Neural progenitor cell (in vitro differentiated cells): Measurements from ENCODE around the gene PRSS53. TPM values are rescaled to one million over a fixed set of nuclear protein-coding genes. Genes with fewer than 3 reads are reported as not detected.

ENCODE experiments used
- DNase-seq: peaks from one replicate; pipeline ENCODE4 v3.0.0-alpha.2; 2016; ENCODE audit warnings: low spot score
- H2AFZ ChIP-seq: fragments of 200-600 bp; sonication (generic); replicated peaks from 2 replicates; pipeline ENCODE4 v1.6.1; 2016; ENCODE audit warnings: antibody characterized with exemption
- H3F3A ChIP-seq: fragments of 200-600 bp; sonication (generic); 2 replicates; pipeline ENCODE4 v1.6.1; 2016; ENCODE audit warnings: antibody characterized with exemption, low read depth
- H3K27ac ChIP-seq: fragments of 200-600 bp; sonication (generic); 2 replicates; pipeline ENCODE4 v1.5.1; 2016; ENCODE audit warnings: mild to moderate bottlenecking
- H3K27me3 ChIP-seq: fragments of 200-600 bp; sonication (generic); 2 replicates; pipeline ENCODE4 v1.6.1; 2016; ENCODE audit warnings: mild to moderate bottlenecking, moderate library complexity
- H3K36me3 ChIP-seq: fragments of 200-600 bp; sonication (generic); 2 replicates; pipeline ENCODE4 v1.5.1; 2016
- H3K4me1 ChIP-seq: fragments of 200-600 bp; sonication (generic); 2 replicates; pipeline ENCODE4 v1.6.1; 2016; ENCODE audit warnings: mixed run types
- H3K4me2 ChIP-seq: fragments of 200-600 bp; sonication (generic); 2 replicates; pipeline ENCODE4 v1.6.1; 2016
- H3K4me3 ChIP-seq: fragments of 200-600 bp; sonication (generic); 2 replicates; pipeline ENCODE4 v1.5.1; 2016
- H3K79me2 ChIP-seq: fragments of 200-600 bp; sonication (generic); 2 replicates; pipeline ENCODE4 v1.6.1; 2016; ENCODE audit warnings: low read depth
- H3K9ac ChIP-seq: fragments of 200-600 bp; sonication (generic); 2 replicates; pipeline ENCODE4 v1.6.1; 2016
- H3K9me3 ChIP-seq: fragments of 200-600 bp; sonication (generic); 2 replicates; pipeline ENCODE4 v1.5.1; 2016; ENCODE audit warnings: low read depth
- H4K20me1 ChIP-seq: fragments of 200-600 bp; sonication (generic); 2 replicates; pipeline ENCODE4 v1.6.1; 2016; ENCODE audit warnings: low read depth
- H3K27ac Mint-ChIP-seq: 3 replicates; pipeline ENCODE4 v1.8.0; 2021; ENCODE audit warnings: mixed read lengths
- H3K27me3 Mint-ChIP-seq: 2 replicates; pipeline ENCODE4 v1.8.0; 2022; ENCODE audit warnings: low read depth, mild to moderate bottlenecking, inconsistent platforms, moderate library complexity, mixed read lengths; ENCODE audit not compliant: insufficient read depth
- H3K36me3 Mint-ChIP-seq: 3 replicates; pipeline ENCODE4 v1.8.0; 2021; ENCODE audit warnings: mixed read lengths
- H3K4me1 Mint-ChIP-seq: 3 replicates; pipeline ENCODE4 v1.8.0; 2021; ENCODE audit warnings: mixed read lengths
- H3K4me3 Mint-ChIP-seq: 3 replicates; pipeline ENCODE4 v1.8.0; 2021; ENCODE audit warnings: mild to moderate bottlenecking, moderate library complexity, mixed read lengths
- H3K9me3 Mint-ChIP-seq: 3 replicates; pipeline ENCODE4 v1.8.0; 2020; ENCODE audit warnings: mixed read lengths
- EZH2 ChIP-seq: fragments of 200-600 bp; sonication (generic); IDR thresholded peaks from 2 replicates; pipeline ENCODE4 v1.6.1; 2017; ENCODE audit warnings: antibody characterized with exemption, mild to moderate bottlenecking, moderate library complexity
- EZH2phosphoT487 ChIP-seq: fragments of 200-600 bp; sonication (generic); IDR thresholded peaks from 2 replicates; pipeline ENCODE4 v1.6.1; 2017; ENCODE audit warnings: antibody characterized with exemption
- total RNA-seq: library from RNA; depleted of rRNA; stranded (reverse); fragments of >200 nt; gene quantifications from 2 replicates; pipeline ENCODE4 v1.2.3, GENCODE V29; 2015; ENCODE audit warnings: low replicate concordance
- TF ChIP-seq, protein P1 (sequence below): fragments of 200-600 bp; sonication (generic); IDR thresholded peaks from 2 replicates; pipeline ENCODE4 v1.5.1; 2017; ENCODE audit warnings: antibody characterized with exemption, mild to moderate bottlenecking

PRSS53 gene
- total RNA-seq, 1 donor from 2014 or later = 2.3 TPM

DNA sequence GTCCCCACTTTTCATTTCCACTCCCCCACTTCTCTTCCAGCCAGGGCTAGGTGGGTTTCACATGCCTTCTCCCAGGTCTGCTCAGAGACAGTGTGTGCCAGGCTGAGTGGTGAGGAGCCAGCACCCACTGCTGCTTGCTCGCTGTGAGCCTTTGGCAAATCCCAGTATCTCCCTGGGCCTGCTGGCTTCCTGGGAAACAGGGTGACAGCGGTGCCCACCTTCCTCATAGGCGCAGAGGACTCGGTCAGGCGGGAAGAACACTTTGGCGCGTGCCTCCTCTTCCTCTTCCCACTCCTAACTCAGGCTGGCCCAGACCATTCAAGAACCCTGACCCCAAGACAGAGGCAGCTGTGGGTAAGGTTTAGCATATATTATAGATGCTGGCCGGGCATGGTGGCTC, 456 bp upstream of the PRSS53 start:
- H2AFZ ChIP-seq = no peak overlapping the region
- Mint-ChIP-seq H3K4me3 (no peak overlapping the region), H3K9me3 (no peaks in the 10 kb centered on the region), H3K27ac (no peak overlapping the region), H3K27me3 (peaks cover 8% of the 10 kb centered on the region), H3K4me1 (peaks cover 8% of the 10 kb centered on the region), H3K36me3 (peaks cover 5% of the 10 kb centered on the region)
- no peak overlapping the region for H3K9ac ChIP-seq
- H3K79me2 ChIP-seq = peaks cover 22% of the 10 kb centered on the region
- no peak overlapping the region for H3K27ac ChIP-seq
- peaks cover 3% of the 10 kb centered on the region for H3K4me1 ChIP-seq
- no peak for DNase-seq
- no peak overlapping the region for H3K4me2 ChIP-seq
- no peaks in the 10 kb centered on the region for H3K9me3 ChIP-seq
- no peak overlapping the region for H3K4me3 ChIP-seq
- peaks cover 9% of the 10 kb centered on the region for H3F3A ChIP-seq
- H4K20me1 ChIP-seq = peaks cover 40% of the 10 kb centered on the region
- H3K27me3 ChIP-seq = no peaks in the 10 kb centered on the region
- TF ChIP-seq, protein P1, sequence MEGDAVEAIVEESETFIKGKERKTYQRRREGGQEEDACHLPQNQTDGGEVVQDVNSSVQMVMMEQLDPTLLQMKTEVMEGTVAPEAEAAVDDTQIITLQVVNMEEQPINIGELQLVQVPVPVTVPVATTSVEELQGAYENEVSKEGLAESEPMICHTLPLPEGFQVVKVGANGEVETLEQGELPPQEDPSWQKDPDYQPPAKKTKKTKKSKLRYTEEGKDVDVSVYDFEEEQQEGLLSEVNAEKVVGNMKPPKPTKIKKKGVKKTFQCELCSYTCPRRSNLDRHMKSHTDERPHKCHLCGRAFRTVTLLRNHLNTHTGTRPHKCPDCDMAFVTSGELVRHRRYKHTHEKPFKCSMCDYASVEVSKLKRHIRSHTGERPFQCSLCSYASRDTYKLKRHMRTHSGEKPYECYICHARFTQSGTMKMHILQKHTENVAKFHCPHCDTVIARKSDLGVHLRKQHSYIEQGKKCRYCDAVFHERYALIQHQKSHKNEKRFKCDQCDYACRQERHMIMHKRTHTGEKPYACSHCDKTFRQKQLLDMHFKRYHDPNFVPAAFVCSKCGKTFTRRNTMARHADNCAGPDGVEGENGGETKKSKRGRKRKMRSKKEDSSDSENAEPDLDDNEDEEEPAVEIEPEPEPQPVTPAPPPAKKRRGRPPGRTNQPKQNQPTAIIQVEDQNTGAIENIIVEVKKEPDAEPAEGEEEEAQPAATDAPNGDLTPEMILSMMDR = no peak
- TF ChIP-seq EZH2 (no peak), EZH2phosphoT487 (no peak)
- H3K36me3 ChIP-seq = no peaks in the 10 kb centered on the region

DNA sequence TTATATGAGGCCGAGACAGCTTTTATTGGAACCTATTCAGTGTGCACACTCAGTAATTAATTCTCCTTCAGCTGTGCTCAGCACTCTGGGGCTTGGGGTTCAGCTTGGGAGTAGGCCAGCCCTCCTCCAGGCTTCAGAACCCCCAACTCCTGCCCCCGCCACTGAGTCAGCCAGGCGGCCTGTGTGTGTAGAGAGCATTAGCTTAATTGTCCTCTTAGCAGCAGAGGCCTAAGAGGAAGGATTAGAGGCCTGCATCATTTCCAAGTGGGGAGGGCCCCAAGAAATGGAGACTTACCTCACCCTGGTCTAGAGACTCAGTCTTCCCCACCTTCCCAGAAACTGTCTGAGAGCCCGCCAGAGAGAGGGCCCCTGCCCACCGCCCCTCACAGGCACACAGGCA, 772 bp downstream of the PRSS53 start:
- Mint-ChIP-seq H3K4me1 (peaks cover 5% of the 10 kb centered on the region), H3K9me3 (no peaks in the 10 kb centered on the region), H3K4me3 (no peak overlapping the region), H3K36me3 (peaks cover 7% of the 10 kb centered on the region), H3K27ac (no peak overlapping the region), H3K27me3 (peaks cover 5% of the 10 kb centered on the region)
- no peaks in the 10 kb centered on the region for H3K36me3 ChIP-seq
- H3K4me2 ChIP-seq = no peak overlapping the region
- no peak overlapping the region for H3K4me3 ChIP-seq
- DNase-seq = no peak
- no peak overlapping the region for H3K9ac ChIP-seq
- H3F3A ChIP-seq = peaks cover 3% of the 10 kb centered on the region
- no peaks in the 10 kb centered on the region for H3K27me3 ChIP-seq
- peaks cover 36% of the 10 kb centered on the region for H4K20me1 ChIP-seq
- H3K27ac ChIP-seq = no peak overlapping the region
- peaks cover 3% of the 10 kb centered on the region for H3K4me1 ChIP-seq
- H3K79me2 ChIP-seq = peaks cover 18% of the 10 kb centered on the region
- TF ChIP-seq EZH2phosphoT487 (no peak), EZH2 (no peak)
- TF ChIP-seq, protein P1 = no peak
- H2AFZ ChIP-seq = no peak overlapping the region
- no peaks in the 10 kb centered on the region for H3K9me3 ChIP-seq

DNA sequence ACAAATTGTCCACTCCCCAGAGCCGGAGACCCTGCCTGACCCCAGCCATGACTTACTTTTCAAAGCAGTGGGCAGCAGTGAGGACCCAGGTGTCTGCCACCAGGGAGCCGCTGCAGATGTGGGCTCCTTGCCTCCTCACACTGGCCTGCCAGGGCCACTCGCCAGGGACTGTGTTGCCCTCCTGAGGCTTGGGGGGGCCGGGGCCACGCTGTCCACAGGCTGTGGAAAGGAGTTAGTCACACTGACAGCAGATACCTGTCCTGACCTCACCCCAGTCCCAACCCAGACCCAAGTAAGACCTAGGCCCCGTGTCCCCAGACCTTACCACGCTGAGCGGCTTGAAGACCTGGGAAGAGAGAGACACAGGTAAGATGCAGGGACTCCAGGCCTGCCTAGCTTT, 1.3 kb downstream of the PRSS53 start:
- H3K4me3 Mint-ChIP-seq = no peak overlapping the region
- Histone ChIP-seq H3K4me1 (no peaks in the 10 kb centered on the region), H3K27me3 (no peaks in the 10 kb centered on the region), H3K4me3 (no peak overlapping the region), H3K9ac (no peak overlapping the region), H3K9me3 (no peaks in the 10 kb centered on the region), H3K27ac (no peak overlapping the region), H4K20me1 (peaks cover 36% of the 10 kb centered on the region), H3K79me2 (peaks cover 13% of the 10 kb centered on the region), H3F3A (no peaks in the 10 kb centered on the region), H2AFZ (no peak overlapping the region), H3K4me2 (no peak overlapping the region), H3K36me3 (no peaks in the 10 kb centered on the region)
- H3K4me1 Mint-ChIP-seq = no peaks in the 10 kb centered on the region
- no peak for TF ChIP-seq EZH2phosphoT487
- TF ChIP-seq, protein P1 = no peak
- no peak for TF ChIP-seq EZH2
- H3K27me3 Mint-ChIP-seq = peaks cover 5% of the 10 kb centered on the region
- no peak for DNase-seq
- peaks cover 7% of the 10 kb centered on the region for H3K36me3 Mint-ChIP-seq
- no peaks in the 10 kb centered on the region for H3K9me3 Mint-ChIP-seq
- no peak overlapping the region for H3K27ac Mint-ChIP-seq

DNA sequence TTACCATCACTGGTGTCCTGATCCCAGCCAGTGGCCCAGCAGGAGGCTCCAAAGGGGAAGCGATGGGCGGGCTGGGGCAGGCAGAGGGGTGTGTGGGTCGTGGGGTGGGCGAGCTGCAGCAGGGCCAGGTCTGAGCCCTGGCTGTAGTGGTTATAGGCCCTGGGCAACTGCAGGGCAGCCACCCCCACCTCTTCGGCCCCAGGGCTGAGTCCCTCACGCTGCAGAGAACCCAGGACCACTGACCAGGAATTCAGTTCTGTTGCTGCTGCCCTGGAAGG, 2.2 kb downstream of the PRSS53 start:
- peaks cover 9% of the 10 kb centered on the region for H3K36me3 Mint-ChIP-seq
- TF ChIP-seq EZH2 (no peak), EZH2phosphoT487 (no peak)
- TF ChIP-seq, protein P1 = no peak

More for the DNA sequence above, 2.2 kb downstream of the PRSS53 start:
- Histone ChIP-seq H3K4me3 (no peak overlapping the region), H3K9ac (no peak overlapping the region), H3K79me2 (peaks cover 6% of the 10 kb centered on the region), H3K27ac (no peak overlapping the region), H3K4me1 (no peaks in the 10 kb centered on the region), H2AFZ (no peak overlapping the region), H3K36me3 (no peaks in the 10 kb centered on the region), H3K27me3 (no peaks in the 10 kb centered on the region), H4K20me1 (peaks cover 40% of the 10 kb centered on the region), H3F3A (no peaks in the 10 kb centered on the region), H3K9me3 (no peaks in the 10 kb centered on the region), H3K4me2 (no peak overlapping the region)
- DNase-seq = no peak
- Mint-ChIP-seq H3K4me1 (peaks cover 3% of the 10 kb centered on the region), H3K9me3 (no peaks in the 10 kb centered on the region), H3K27ac (no peak overlapping the region), H3K27me3 (peaks cover 12% of the 10 kb centered on the region), H3K4me3 (no peak overlapping the region)
